Measurements from ENCODE around the gene PGR.

DNA sequence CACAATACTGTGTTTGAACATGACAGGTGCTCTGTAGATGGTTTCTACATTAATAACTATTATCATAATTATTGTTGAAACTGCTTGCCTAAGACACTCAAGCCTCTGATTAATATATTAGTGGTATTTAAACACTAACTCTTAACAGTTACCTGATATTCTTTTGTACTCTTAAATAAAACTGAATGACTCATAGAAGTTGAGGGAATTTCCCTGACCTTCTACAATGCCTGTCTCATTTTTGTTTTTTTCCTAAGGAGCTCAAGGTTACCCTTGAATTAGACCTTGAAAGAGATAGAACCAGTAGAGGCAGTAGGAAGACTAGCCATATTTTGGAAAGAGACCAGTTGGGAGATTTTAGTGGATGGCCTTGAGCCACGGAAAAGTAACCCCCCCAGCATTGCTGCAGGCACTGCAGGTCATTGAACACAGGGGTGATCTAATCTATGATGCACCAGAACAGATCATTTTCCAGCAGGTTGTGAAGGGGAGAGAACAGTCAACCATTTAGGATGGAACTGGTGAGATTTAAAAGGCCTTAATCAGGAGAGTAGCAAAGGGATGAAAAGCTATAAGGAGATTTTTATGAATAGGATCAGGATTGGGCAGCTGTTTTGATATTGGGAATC lies 148.3 kb downstream of the PGR start:
- no peak for TF ChIP-seq CTCF (IDR thresholded peaks at IDR 0.05)
- TF ChIP-seq POLR2A (IDR thresholded peaks at IDR 0.05): no peak
